A673 (cell line): ENCODE results near the gene ABCB9. TPM values are rescaled to one million over a fixed set of nuclear protein-coding genes. Genes with fewer than 3 reads are reported as not detected.
A peak's percentile ranks its signal among the peaks of the same experiment; 100 is the strongest.

Source experiments
- BruUV-seq: library from RNA; stranded (reverse); fragments of 400-500 nt; replicated peaks from 2 replicates; lab custom pipeline; 2021; lab: Mats Ljungman, UMichigan
- CTCF ChIA-PET: fragments of 300-600 bp; sonication (Branson Sonifier 250); formaldehyde crosslinking; loops from one replicate; lab custom pipeline; 2022; ENCODE audit warnings: antibody characterized with exemption; lab: Charles Lee
- POLR2A ChIA-PET: fragments of 300-600 bp; sonication (Branson Sonifier 250); formaldehyde crosslinking; loops from one replicate; lab custom pipeline; 2022; ENCODE audit warnings: antibody characterized with exemption; ENCODE audit not compliant: low non-redundant PET; lab: Charles Lee
- DNase-seq: peaks from one replicate; pipeline ENCODE4 v3.0.0-alpha.2; 2015; ENCODE audit warnings: low spot score
- H3K27ac ChIP-seq: fragments of 200-600 bp; sonication (generic); 2 replicates; pipeline ENCODE4 v1.5.1; 2016; ENCODE audit warnings: mixed run types, low read depth, mild to moderate bottlenecking, mixed read lengths, antibody characterized with exemption, low read length; ENCODE audit not compliant: poor library complexity, severe bottlenecking
- H3K27me3 ChIP-seq: fragments of 200-600 bp; sonication (generic); replicated peaks from 2 replicates; pipeline ENCODE4 v1.6.1; 2017; ENCODE audit warnings: mixed run types, low read depth, mild to moderate bottlenecking, mixed read lengths, antibody characterized with exemption, low read length; ENCODE audit not compliant: insufficient read depth, poor library complexity
- H3K36me3 ChIP-seq: fragments of 200-600 bp; sonication (generic); 2 replicates; pipeline ENCODE4 v1.6.1; 2016; ENCODE audit warnings: mixed run types, mild to moderate bottlenecking, mixed read lengths, antibody characterized with exemption, low read length; ENCODE audit not compliant: insufficient read depth, poor library complexity, severe bottlenecking
- H3K4me1 ChIP-seq: fragments of 200-600 bp; sonication (generic); 2 replicates; pipeline ENCODE4 v1.6.1; 2017; ENCODE audit warnings: mixed run types, mild to moderate bottlenecking, mixed read lengths, antibody characterized with exemption, low read length; ENCODE audit not compliant: insufficient read depth, poor library complexity, severe bottlenecking
- H3K4me3 ChIP-seq: fragments of 200-600 bp; sonication (generic); 2 replicates; pipeline ENCODE4 v1.5.1; 2016; ENCODE audit warnings: low read depth, mixed run types, mild to moderate bottlenecking, mixed read lengths, low read length; ENCODE audit not compliant: poor library complexity, severe bottlenecking
- H3K9me3 ChIP-seq: fragments of 200-600 bp; sonication (generic); 2 replicates; pipeline ENCODE4 v1.6.1; 2016; ENCODE audit warnings: mixed run types, low read depth, mild to moderate bottlenecking, mixed read lengths, antibody characterized with exemption, low read length; ENCODE audit not compliant: poor library complexity, severe bottlenecking
- EZH2 ChIP-seq: fragments of 200-600 bp; sonication (generic); IDR thresholded peaks from 2 replicates; pipeline ENCODE4 v1.6.1; 2017; ENCODE audit warnings: borderline replicate concordance, low read depth, mild to moderate bottlenecking, mixed read lengths, antibody characterized with exemption, low read length; ENCODE audit not compliant: poor library complexity, severe bottlenecking
- intact Hi-C: fragments of 100-400 bp; cut with micrococcal nuclease; formaldehyde crosslinking; loops from one replicate; pipeline ENCODE4 v1.10.0; 2022; ENCODE audit not compliant: unreplicated experiment
- total RNA-seq: library from RNA; stranded (reverse); gene quantifications from 2 replicates; pipeline ENCODE4 v1.2.3, GENCODE V29; 2021
- TF ChIP-seq, protein P1 (sequence below): fragments of 300-800, 200-600 bp; sonication (generic); conservative IDR thresholded peaks from 2 replicates; pipeline ENCODE4 v1.5.1; 2017; ENCODE audit warnings: low read depth, mild to moderate bottlenecking, antibody characterized with exemption, low read length, moderate library complexity, mixed read lengths

The ABCB9 gene
- total RNA-seq, 1 experiment from 2014 or later: 8.9 TPM

DNA sequence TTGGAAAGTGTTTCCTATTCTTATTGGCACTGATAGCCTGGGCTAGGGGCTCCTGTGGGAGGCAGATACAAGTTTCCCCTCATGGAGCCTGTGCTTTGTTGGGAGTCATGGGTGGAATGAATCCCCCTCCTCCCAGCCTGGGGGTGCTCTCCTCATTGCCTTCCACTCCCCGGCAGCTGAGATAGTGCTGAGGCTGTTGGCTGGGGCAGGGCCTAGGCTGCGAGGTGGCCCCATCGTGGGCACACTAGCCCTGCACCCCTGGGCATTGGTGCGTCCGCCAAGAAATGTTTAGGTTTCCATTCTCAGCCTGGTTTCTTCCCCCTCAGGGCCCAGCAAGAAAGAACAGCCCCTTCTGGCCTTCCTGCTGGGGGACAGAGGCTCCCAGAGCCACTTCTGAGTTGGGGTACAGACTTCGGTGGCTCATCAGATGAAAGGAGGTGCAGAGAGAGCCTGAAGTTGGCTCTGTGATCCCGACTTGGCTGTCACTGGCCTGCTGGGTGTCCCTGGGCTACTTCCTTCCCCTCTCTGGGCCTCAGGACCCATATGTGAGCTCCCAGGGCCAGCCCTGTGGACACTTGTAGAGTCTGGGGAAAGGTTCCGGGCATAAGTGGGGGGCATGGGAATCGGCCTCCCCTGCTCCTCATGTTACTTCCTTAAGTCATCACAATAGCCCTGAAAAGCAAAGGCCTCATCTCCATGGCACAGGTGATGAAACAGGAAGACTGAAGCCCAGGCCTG, 11.6 kb upstream of the ABCB9 start:
- BruUV-seq: no TSS peak
- H3K36me3 ChIP-seq: peaks cover 14% of the 10 kb centered on the region
- intact Hi-C loops: no loop called here
- DNase-seq: no peak
- TF ChIP-seq EZH2: no peak
- TF ChIP-seq, protein P1, sequence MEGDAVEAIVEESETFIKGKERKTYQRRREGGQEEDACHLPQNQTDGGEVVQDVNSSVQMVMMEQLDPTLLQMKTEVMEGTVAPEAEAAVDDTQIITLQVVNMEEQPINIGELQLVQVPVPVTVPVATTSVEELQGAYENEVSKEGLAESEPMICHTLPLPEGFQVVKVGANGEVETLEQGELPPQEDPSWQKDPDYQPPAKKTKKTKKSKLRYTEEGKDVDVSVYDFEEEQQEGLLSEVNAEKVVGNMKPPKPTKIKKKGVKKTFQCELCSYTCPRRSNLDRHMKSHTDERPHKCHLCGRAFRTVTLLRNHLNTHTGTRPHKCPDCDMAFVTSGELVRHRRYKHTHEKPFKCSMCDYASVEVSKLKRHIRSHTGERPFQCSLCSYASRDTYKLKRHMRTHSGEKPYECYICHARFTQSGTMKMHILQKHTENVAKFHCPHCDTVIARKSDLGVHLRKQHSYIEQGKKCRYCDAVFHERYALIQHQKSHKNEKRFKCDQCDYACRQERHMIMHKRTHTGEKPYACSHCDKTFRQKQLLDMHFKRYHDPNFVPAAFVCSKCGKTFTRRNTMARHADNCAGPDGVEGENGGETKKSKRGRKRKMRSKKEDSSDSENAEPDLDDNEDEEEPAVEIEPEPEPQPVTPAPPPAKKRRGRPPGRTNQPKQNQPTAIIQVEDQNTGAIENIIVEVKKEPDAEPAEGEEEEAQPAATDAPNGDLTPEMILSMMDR: no peak
- H3K27me3 ChIP-seq: no peaks in the 10 kb centered on the region
- no peak overlapping the region for H3K4me3 ChIP-seq
- H3K9me3 ChIP-seq: no peaks in the 10 kb centered on the region
- no peak overlapping the region for H3K27ac ChIP-seq
- H3K4me1 ChIP-seq: peaks cover 21% of the 10 kb centered on the region
- ChIA-PET CTCF (no interaction called here), POLR2A (no interaction called here)

DNA sequence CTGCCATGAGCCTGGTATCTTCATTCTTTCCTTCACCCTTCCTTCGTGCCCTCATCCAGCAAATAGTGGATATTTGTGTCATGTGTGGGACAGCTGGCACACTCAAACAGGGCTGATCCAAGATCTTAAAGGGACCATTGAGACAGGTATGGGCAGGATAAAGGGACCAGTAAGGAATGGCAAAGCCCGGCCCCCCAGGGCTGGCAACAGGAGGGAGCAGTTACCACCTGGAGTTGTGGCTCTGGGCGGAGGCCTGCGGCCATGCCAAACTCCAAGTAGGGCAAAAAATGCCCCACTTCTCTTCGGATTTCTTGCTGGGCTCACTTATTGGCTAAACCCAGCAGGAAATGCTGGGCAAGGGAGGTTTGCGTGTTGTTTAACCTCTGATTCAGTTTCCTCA, 10.9 kb upstream of the ABCB9 start:
- Histone ChIP-seq H3K4me3 (no peak overlapping the region), H3K9me3 (no peaks in the 10 kb centered on the region), H3K27me3 (no peaks in the 10 kb centered on the region), H3K27ac (no peak overlapping the region), H3K4me1 (peaks cover 20% of the 10 kb centered on the region), H3K36me3 (peaks cover 8% of the 10 kb centered on the region)
- ChIA-PET CTCF (no interaction called here), POLR2A (no interaction called here)
- DNase-seq: no peak
- intact Hi-C loops: no loop called here
- BruUV-seq: no TSS peak
- TF ChIP-seq EZH2: no peak
- TF ChIP-seq, protein P1: no peak

GRCh38 chr12:122976648-122976975, 10.3 kb upstream of the ABCB9 start:
- intact Hi-C loops: no loop called here
- Histone ChIP-seq H3K36me3 (peaks cover 3% of the 10 kb centered on the region), H3K27ac (peak overlapping the region; percentile 99), H3K4me3 (peak overlapping the region; percentile 91), H3K4me1 (peaks cover 15% of the 10 kb centered on the region), H3K27me3 (no peaks in the 10 kb centered on the region), H3K9me3 (no peaks in the 10 kb centered on the region)
- DNase-seq: no peak
- no peak for TF ChIP-seq EZH2
- TF ChIP-seq, protein P1: no peak
- BruUV-seq: no TSS peak
- CTCF ChIA-PET: no interaction called here
- POLR2A ChIA-PET: no interaction called here
